RKO (cell line): ENCODE measurements around the gene ZNF774.
"Not testable (repeated sequence)": the region's sequence is repeated elsewhere in the genome, so short reads cannot be mapped to it uniquely, and the experiment has no call there.

Experiments
- DNase-seq: peaks from one replicate; pipeline ENCODE4 v3.0.0-alpha.2; 2016; ENCODE audit warnings: low spot score

The ZNF774 gene

DNA sequence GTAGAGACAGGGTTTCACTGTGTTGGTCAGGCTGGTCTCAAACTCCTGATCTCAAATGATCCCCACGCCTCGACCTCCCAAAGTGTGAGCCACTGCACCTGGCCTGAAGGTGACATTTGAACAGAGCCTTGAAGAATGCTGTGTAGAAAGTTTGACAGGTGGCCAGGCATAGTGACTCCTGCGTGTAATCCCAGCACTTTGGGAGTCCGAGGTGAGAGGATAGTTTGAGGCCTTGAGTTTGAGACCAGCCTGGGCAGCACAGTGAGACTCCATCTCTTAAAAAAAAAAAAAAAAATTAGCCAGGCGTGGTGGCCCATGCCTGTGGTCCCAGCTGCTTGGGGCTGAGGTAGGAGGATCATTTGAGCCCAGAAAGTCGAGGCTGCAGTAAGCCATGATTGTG is 37.4 kb downstream of the ZNF774 start:
- DNase-seq: no peak

DNA sequence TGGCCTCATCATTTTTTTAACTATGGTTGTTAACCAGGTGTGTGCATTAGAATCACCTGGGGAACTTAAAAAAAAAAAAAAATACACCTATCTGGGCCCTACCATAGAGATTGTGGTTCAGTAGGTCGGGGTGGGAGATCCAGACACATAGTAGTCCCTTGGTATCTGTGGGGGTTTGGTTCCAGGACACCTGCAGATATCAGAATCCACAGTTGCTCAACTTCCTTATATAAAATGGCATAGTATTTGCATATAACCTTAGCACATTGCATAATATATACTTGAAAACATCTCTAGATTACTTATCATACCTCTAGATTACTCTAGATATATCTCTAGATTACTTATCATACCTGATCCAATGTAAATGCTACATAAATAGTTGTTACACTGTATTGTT is 41.0 kb downstream of the ZNF774 start:
- DNase-seq: no peak

DNA sequence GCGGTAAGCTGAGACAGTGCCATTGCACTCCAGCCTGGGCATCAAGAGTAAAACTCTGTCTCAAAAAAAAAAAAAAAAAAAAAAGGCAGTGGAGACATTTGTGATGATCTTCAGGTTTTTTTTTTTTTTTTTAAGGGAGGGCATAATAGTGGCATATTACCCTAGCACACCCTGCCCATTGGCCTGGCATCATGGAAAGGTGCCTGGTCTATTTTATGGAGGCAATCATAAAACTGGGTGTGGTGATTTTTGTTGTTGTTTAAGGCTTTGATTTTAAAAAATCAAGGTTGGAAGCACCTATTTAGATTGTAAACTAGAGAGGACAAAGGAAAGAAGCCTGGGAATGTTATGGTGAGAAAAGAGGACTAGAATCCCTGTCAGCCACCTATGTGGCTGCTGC is 42.0 kb downstream of the ZNF774 start:
- DNase-seq: no peak

DNA sequence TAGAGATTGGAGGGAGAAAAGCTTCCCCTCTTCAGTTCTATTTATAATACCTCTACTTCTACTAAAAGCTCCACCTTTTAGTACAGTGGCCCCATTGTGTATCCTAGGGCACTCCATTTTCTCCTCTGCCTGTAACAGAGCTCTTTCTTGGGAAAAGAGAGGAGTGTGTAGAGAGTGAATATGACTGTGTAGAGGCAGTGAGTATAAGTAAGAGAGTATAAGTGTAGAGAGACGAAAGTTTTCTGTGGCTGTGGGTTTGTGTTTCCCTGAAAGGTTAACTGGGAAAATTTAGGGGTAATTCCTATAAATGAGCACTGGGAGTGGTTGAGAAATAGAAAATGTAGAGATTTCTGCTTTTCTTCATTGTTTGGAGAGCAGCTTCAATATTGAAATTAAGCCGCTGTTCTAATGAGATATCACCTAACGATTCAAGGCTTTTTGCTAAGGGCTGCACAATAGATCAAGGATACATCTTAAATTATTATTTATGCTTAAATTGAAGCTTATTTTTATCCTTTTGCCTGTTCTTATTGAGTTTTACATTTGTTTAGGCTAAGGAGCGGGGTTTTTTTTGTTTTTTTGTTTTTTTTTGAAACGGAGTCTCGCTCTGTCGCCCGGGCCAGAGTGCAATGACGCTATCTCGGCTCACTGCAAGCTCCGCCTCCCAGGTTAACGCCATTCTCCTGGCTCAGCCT is 42.8 kb downstream of the ZNF774 start:
- DNase-seq: no peak

DNA sequence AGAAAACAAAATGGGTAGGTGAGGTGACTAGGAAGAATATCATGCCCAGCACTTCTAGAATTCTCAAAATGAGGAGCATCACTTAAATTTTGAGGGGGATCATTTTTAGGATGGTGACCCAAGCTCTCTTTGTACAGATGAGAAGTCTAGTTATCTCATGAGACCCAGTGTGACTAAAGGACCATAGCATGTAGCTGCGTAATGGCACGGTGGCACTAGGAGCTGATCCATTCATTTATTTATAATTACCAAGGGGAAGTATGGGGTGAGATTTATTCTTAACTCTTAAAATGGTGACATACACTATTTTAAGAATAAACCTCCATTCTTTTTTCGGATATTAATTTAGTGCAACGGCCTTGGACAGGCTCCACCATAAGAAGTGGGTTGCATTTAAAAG is 44.2 kb downstream of the ZNF774 start:
- no peak for DNase-seq

DNA sequence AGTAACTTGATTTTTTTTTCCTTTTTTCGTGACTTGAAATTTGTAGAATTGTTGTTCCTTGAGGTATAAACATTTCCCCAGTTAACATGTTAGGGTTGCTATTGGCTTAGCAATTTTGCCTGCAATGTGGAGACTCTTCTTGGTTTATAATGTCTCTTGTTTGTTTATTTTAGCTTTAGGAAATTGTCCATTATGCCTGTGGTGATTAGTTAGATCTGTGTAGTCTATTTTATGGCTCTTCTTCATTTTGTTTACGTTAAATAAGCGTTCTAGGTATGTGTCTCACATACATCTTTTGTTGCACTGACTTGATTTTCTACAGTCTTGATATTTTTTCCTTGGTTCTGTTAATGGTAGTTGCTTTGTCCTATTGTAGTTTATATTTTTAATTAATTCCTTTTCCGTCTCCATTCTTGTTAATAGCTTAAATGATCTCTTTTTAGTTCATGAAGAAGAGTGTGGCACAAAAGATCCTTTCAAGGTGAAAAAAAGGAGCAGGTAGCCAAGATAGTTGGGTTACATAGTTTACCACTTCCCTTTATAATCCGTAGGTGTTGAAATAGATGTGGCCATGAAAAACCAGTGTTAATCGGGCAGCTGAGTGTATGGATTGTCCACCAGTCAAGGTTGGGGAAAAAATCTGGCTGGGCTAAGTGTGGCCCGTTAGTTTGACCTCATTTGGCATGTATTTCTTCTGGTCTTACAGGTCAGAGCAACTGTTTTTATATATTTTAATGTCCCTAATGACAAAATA is 48.1 kb downstream of the ZNF774 start:
- DNase-seq: no peak

DNA sequence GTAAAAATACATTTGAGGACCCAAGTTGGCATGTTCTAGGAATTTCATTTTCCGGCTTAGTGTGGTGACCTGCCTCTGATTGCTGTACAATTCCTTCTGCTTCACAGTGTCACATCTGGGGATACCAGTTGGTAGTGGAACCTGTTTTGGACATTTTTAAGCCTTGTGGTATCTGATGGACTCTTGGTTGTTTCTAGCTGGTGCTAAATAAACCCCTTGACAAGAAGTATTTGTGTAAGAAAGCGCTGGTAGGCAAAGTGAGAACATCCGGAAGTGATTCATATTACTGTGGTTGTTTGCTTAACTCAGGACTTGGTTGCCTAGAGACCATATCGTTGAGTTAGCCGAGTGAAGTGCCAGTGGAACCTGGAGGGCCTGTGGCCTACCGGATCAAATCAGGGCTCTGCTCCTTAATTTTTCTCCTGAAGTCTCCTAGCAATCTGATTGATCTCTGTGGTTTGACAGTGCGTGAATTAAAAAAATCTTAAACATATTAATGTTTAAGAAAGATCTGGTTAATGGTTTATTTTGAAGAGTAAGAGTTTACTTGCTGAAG is 48.8 kb downstream of the ZNF774 start:
- peak; percentile 99 for DNase-seq

DNA sequence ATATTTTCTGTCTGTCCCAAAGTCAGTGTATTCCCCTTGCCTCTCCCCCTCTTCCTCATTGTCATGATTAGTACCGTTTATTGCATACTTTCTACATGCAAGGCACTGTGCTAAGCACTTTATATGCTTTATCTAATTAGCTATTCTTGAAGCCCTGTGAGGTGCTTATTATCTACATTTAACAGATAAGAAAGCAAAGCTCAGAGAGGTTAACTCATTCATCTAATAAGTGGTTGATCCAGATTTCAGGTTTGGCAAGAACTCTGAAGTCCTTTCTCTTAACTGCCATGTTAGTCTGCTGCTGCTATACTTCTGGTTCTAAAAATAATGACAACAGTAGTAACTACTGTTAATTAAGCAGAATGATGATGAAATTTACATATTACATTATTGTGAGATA is 49.4 kb downstream of the ZNF774 start:
- DNase-seq: no peak

DNA sequence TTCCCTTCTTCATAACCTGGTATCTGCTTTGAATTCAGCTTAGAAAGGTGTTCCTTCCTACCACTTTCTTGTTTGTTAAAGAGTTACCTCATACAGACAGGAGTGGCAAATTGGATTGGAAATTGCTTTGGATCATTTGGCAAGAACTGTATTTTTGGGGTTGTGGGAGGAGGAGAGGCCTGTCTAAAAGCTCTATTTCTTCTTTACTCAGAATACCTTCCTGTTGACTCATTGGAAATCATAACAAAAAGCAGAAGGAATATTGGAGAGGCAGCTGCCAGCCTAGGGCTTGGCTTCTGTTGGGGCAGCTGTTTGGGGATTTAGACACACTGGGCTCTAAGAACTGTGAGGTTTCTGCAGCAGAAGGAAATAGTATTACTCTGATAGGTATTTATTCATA is 50.1 kb downstream of the ZNF774 start:
- DNase-seq: peak; percentile 78

DNA sequence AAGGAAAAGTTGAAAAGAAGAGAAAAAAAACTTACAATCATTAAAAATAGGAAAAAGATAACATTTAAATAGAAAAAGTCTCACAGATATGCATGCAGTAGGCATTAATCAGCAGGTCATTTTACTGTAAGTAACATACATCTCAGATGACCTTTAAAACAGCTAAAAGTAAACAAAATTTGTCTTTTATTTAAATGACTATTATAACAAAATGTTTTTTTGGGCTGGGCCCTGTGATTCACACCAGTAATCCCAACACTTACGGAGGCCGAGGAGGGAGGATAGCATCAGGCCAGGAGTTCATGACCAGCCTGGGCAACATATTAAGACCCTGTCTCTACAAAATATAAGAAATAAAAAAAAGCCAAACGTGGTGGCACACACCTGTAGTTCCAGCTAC is 50.7 kb downstream of the ZNF774 start:
- DNase-seq: no peak

DNA sequence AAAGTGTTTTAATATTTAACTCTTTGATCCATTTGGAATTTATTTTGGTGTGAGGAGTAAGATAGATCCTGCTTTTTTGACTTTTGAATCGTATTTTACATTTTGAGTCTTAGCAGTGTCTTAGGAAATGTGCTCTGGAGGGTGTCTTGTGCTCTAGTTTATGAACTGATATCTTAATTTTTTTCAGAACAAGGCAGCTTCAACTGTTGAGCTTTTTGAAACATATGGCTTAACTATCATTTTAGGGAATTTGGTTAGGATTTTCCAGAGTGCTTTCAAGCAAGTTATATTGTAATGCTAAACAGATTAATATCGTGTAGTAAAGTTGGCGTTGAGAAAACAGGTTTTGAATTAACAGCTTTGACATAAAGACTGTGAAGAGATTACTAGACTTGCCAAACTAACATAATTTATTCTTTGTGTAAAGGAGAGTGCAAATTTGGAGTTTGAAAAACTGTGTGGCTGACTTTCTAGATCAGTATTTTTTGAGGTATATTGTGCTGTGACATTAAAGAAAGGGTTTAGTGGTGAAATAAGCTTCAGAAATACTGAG is 53.0 kb downstream of the ZNF774 start:
- DNase-seq: no peak

DNA sequence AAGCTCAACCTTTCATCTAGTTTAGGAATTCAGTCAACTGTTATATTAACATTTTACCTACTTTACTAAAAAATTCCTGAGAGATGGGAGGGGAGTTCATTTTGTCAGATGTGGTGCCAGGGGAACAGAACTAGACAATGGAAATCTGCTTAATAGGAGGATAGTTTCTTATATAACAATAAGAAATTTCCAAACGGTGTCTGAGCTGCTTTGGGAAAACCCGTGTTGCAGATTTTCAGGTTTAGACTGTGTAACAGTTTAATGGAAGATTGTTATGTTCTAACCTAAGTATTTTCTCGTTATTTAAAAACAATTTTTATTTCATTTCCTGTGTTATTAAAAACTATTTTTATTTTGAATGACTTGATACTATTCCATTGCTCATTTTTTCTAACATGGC is 55.3 kb downstream of the ZNF774 start:
- no peak for DNase-seq

DNA sequence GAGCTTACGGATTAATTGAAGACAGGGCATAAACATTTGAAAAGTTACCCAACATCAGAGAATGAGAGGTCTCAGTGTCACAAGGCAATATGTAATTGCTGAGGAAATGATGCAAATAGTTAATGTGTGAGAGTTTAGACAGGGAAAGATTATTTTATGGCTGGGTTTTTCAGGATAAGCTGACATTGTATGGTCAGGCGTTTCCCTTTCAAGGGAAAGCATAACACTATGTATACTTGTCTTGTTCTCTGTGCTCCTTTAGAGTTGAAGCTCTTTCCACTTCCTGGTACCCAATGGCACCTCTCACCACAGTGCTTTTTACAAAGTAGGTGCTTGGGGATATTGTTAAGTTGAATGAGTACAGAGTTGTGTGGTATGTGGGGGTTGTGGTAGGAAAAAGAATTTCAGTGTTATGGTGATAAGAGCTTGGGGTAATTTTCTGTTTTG is 55.8 kb downstream of the ZNF774 start:
- no peak for DNase-seq

DNA sequence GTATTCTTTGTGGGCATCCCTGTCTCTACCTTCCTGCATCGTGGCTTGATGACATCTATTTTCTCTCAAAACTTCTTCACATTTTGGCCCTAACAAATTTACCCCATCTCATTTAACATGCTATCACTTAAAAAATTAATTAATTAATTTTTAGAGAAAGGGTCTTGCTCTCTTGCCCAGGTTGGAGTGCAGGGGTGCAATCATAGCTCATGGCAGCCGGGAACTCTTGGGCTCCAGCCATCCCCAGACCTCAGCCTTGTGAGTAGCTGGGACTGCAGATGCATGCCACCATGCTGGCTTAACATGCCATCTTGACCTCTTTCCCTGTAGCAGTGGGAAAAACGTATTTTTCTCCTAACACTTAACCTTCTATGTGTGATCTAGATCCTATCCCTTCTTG is 56.6 kb downstream of the ZNF774 start:
- DNase-seq: no peak

DNA sequence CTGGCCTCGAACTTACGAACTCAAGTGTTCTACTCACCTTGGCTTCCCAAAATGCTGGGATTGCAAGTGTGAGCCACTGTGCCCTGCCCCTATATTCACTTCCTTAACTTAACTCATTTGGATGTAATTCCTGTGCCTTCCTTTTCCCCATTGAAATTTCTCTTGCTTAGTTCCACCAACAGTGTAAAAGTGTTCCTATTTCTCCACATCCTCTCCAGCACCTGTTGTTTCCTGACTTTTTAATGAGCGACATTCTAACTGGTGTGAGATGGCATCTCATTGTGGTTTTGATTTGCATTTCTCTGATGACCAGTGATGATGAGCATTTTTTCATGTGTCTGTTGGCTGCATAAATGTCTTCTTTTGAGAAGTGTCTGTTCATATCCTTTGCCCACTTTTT is 57.5 kb downstream of the ZNF774 start:
- not testable (repeated sequence) for DNase-seq

DNA sequence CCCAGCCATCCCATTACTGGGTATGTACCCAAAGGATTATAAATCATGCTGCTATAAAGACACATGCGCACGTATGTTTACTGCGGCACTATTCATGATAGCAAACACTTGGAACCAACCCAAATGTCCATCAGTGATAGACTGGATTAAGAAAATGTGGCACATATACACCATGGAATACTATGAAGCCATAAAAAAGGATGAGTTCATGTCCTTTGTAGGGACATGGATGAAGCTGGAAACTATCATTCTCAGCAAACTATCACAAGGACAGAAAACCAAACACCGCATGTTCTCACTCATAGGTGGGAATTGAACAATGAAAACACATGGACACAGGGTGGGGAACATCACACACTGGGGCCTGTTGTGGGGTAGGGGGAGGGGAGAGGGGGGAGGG is 58.2 kb downstream of the ZNF774 start:
- not testable (repeated sequence) for DNase-seq

DNA sequence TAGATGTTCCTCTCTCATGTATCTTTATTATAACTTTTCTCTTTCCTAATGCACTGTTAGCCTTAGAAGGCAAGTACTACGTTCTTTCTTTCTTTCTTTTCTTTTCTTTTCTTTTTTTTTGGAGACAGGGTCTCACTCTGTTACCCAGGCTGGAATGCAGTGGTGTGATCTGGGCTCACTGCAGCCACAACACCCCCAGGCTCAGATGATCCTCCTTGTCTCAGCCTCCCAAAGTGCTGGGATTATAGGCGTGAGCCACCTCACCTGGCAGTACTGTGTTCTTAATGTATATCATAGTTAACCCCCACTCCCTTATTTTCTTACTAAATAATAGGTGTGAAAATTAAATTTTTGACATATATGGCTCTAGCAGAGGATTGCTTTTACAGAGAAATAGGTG is 59.1 kb downstream of the ZNF774 start:
- no peak for DNase-seq
